Chondrocyte (in vitro differentiated cells): ENCODE results near the gene PTGIS. TPM values are rescaled to one million over a fixed set of nuclear protein-coding genes. Genes with fewer than 3 reads are reported as not detected.

Experiments used
- DNase-seq: peaks from one replicate; pipeline ENCODE4 v3.0.0; 2021; ENCODE audit warnings: mixed read lengths, low spot score
- H3K27ac Mint-ChIP-seq: one replicate; pipeline ENCODE4 v1.8.0; 2021; ENCODE audit warnings: mild to moderate bottlenecking, moderate library complexity, mixed read lengths; ENCODE audit not compliant: unreplicated experiment
- H3K27me3 Mint-ChIP-seq: 2 replicates; pipeline ENCODE4 v1.8.0; 2021; ENCODE audit warnings: low read depth, mixed read lengths
- H3K36me3 Mint-ChIP-seq: 2 replicates; pipeline ENCODE4 v1.8.0; 2021; ENCODE audit warnings: low read depth, mixed read lengths
- H3K4me1 Mint-ChIP-seq: 2 replicates; pipeline ENCODE4 v1.8.0; 2021; ENCODE audit warnings: low read depth, mild to moderate bottlenecking, mixed read lengths
- H3K4me3 Mint-ChIP-seq: one replicate; pipeline ENCODE4 v1.8.0; 2021; ENCODE audit warnings: mild to moderate bottlenecking, moderate library complexity, mixed read lengths; ENCODE audit not compliant: unreplicated experiment
- H3K9me3 Mint-ChIP-seq: 2 replicates; pipeline ENCODE4 v1.8.0; 2021; ENCODE audit warnings: low read depth, mixed read lengths
- total RNA-seq: library from RNA; stranded (reverse); gene quantifications from 3 replicates; pipeline ENCODE4 v1.2.1, GENCODE V29; 2021
- TF ChIP-seq, protein P1 (sequence below): fragments of 200-600 bp; sonication (generic); IDR thresholded peaks from 2 replicates; pipeline ENCODE4 v1.5.0; 2021; ENCODE audit warnings: antibody characterized with exemption, mild to moderate bottlenecking, moderate library complexity

Gene PTGIS
- total RNA-seq, 1 donor from 2014 or later: 91.5 TPM

DNA sequence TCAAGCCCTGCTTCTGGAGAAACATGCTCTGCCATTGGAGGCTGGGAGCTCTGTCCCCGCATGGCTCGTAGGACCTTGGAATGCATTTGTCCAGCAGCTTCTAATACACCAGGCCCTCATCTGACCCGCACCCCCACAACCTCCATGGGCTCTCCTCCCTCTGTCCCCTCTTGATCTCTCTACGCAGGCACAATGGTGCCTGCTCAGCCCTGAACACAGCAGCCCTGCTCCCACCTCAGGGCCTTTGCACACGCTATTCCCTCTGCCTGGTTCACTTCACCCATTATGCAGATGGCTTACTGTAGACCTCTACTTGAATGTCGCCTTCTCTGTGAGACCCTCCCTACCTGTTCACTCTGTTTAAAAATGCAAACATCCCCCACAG is 27.0 kb upstream of the PTGIS start:
- DNase-seq: no peak
- TF ChIP-seq, protein P1, sequence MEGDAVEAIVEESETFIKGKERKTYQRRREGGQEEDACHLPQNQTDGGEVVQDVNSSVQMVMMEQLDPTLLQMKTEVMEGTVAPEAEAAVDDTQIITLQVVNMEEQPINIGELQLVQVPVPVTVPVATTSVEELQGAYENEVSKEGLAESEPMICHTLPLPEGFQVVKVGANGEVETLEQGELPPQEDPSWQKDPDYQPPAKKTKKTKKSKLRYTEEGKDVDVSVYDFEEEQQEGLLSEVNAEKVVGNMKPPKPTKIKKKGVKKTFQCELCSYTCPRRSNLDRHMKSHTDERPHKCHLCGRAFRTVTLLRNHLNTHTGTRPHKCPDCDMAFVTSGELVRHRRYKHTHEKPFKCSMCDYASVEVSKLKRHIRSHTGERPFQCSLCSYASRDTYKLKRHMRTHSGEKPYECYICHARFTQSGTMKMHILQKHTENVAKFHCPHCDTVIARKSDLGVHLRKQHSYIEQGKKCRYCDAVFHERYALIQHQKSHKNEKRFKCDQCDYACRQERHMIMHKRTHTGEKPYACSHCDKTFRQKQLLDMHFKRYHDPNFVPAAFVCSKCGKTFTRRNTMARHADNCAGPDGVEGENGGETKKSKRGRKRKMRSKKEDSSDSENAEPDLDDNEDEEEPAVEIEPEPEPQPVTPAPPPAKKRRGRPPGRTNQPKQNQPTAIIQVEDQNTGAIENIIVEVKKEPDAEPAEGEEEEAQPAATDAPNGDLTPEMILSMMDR: no peak
- Mint-ChIP-seq H3K4me1 (peaks cover 64% of the 10 kb centered on the region), H3K27ac (no peak overlapping the region), H3K9me3 (no peaks in the 10 kb centered on the region), H3K27me3 (no peaks in the 10 kb centered on the region), H3K36me3 (no peaks in the 10 kb centered on the region), H3K4me3 (no peak overlapping the region)

DNA sequence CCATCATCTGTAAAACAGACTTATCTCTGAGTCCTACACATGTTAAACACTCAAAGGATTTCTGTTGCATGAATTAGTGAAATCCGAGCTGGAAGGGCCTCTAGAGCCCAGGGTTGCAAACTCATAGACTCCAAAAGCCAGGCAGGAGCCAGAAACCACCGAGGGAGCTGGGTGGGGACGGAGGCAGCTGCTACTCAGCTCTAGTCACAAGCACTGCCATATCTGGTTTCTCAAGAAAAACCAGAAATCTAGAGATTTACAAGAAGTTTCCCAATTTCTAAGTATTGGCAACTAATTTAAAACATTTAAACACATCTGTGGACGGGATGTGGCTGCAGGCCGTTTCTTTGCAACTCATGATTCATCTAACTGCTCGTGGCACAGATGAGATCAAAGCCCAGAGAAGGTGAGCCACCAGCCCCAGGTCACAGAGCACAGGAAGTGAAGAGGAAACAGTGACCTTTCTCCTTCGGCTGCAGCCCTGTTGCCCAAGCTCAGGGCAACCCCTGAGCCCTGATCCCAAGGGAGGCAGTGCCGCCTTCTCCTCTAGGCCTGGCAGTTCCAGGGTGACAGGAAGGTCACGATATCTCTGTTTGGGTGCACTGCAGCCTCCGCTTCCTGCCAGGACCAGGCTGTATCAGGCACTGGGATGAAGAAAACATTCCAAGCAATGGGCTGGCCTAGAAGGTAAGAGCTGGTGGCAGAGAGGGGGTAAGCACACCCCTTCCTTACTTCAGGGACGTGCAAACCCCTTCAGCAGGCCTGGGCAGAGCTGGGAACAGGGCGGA is 26.4 kb upstream of the PTGIS start:
- H3K27ac Mint-ChIP-seq: peak overlapping the region; percentile 69
- no peaks in the 10 kb centered on the region for H3K27me3 Mint-ChIP-seq
- no peak overlapping the region for H3K4me3 Mint-ChIP-seq
- H3K36me3 Mint-ChIP-seq: no peaks in the 10 kb centered on the region
- TF ChIP-seq, protein P1: no peak
- DNase-seq: no peak
- no peaks in the 10 kb centered on the region for H3K9me3 Mint-ChIP-seq
- H3K4me1 Mint-ChIP-seq: peaks cover 67% of the 10 kb centered on the region

DNA sequence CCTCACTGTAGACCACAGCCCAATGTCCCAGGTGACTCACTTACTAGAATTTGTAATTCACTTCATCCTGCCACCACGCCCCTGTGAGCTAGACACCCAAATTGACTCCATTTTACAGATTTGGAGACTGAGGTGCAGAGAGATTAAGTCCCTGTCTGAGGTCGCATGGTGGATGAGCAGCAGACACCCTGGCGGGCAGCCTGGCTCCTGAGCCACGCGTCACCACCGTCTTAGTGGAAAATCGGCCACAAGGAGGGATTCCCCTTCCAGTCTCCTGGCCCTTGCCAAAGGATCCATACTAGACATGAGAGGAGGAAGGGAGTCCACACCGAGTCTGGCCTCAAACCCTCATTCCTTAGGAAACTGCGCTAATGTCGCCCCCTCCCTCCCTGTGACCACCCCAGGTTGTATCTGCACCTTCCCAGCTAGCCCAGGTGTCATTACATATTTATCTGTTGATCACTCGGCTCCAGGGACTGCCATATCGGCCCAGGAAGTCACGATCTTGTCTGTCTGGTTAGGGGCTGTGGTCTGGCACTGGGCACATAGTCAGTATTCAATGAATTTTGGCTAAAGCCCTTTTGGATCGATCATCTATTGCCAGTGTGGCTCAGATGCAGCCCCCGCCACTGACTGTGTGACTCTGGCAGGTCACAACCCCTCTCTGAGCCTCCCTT is 25.7 kb upstream of the PTGIS start:
- Mint-ChIP-seq H3K4me3 (no peak overlapping the region), H3K27me3 (no peaks in the 10 kb centered on the region), H3K27ac (peak overlapping the region; percentile 69), H3K9me3 (no peaks in the 10 kb centered on the region), H3K36me3 (no peaks in the 10 kb centered on the region), H3K4me1 (peaks cover 70% of the 10 kb centered on the region)
- TF ChIP-seq, protein P1: no peak
- DNase-seq: no peak

DNA sequence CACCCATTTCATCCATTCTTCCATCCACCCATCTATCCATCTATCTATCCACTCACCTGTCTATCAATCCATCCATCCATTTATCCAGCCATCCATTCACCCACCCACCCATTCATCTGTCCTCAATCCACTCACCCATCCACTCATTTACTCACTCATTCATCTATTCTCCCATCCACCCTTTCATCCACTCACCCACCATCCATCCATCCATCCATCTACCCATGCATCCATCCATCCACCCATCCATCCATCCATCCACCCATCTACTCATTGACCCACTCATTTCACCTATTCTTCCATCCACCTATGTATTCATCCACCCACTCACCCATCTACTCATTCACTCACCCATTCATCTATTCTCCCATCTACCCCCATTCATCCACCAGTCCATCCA is 24.2 kb upstream of the PTGIS start:
- TF ChIP-seq, protein P1: no peak
- Mint-ChIP-seq H3K27me3 (no peaks in the 10 kb centered on the region), H3K9me3 (no peaks in the 10 kb centered on the region), H3K4me3 (no peak overlapping the region), H3K36me3 (no peaks in the 10 kb centered on the region), H3K4me1 (peaks cover 83% of the 10 kb centered on the region), H3K27ac (no peak overlapping the region)
- DNase-seq: no peak

DNA sequence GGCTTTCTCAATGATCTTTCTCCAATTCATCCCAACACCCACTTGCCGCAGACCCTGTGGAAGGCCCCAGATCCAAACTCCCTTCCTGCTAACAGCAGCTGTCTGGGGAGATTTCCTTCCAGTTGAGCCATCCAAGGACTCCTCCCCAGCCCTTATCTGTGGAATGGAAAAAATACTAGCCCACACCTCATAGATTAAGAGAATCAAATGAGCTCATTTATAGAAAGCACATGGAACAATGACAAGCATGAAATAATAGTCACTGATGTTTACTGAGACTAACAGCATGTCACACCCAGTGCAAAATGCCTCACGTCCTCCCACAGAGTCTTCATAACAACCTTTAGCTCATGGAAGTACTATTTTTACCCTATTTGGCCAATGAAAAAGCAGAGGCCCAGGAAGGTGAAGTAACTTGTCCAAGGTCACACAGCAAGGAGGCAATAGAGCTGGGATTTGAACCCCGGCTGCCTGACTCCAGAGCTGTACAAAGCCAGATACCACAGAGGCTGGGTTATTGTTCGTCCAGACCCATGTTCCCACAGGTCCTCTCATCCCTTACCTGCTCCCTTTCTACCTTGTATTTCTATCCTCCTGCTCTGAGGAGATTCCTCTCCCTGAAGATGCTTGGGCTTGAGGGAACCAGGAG is 23.4 kb upstream of the PTGIS start:
- no peak for DNase-seq
- Mint-ChIP-seq H3K4me3 (no peak overlapping the region), H3K27me3 (no peaks in the 10 kb centered on the region), H3K36me3 (no peaks in the 10 kb centered on the region), H3K9me3 (no peaks in the 10 kb centered on the region), H3K27ac (peak overlapping the region; percentile 86), H3K4me1 (peaks cover 88% of the 10 kb centered on the region)
- TF ChIP-seq, protein P1: no peak
